ENCODE measurements around the gene GPR157. TPM values are rescaled to one million over a fixed set of nuclear protein-coding genes. Genes with fewer than 3 reads are reported as not detected.
A peak's percentile ranks its signal among the peaks of the same experiment; 100 is the strongest.
"Not testable (repeated sequence)": the region's sequence is repeated elsewhere in the genome, so short reads cannot be mapped to it uniquely, and the experiment has no call there.

Gene GPR157
- total RNA-seq, 6 donors from 2014 or later, result 12.0 to 26.5 (median 16.7) TPM

GRCh38 chr1:9097947-9098705 is 30.8 kb downstream of the GPR157 start:
- TF ChIP-seq EP300 (IDR thresholded peaks at IDR 0.05) (no peak), POLR2AphosphoS5 (IDR thresholded peaks at IDR 0.05) (no peak), CTCF (IDR thresholded peaks at IDR 0.05) (no peak), POLR2A (IDR thresholded peaks at IDR 0.05) (no peak)
- ATAC-seq (ENCODE audit: low FRiP score in 2 of 2) (no peak), DNase-seq (no peak)
- H3K36me3 ChIP-seq, result peaks cover 0 to 16% (median 5%) of the 10 kb centered on the region in 4 donors
- H3K27ac ChIP-seq, result no peak overlapping the region
- no peaks in the 10 kb centered on the region for H3K27me3 ChIP-seq
- WGBS, 2 donors, result 78 to 85% methylated on average over 11 to 13 of the region's 13 CpGs
- no peak overlapping the region for H3K4me3 ChIP-seq
- H3K4me1 ChIP-seq, result no peaks in the 10 kb centered on the region
- no peaks in the 10 kb centered on the region for H3K9me3 ChIP-seq

DNA sequence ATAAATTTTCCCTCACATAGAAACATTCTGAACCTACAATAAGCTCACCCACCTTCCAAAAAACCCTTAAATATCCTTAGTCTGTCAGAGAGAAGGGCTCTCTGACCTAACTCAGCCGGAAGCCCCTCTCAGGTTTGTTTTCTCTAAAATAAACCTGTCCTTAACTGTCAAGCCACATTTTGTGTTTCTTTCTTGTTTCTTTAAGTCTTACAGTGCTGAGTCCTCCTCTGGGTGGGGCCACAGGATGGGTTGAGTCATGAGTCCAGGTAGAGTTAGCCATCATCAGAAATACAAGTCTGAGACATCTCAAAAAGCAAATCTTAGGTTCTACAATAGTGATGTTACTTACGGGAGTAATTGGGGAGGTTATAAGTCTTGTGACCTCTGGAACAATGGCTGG is 33.1 kb downstream of the GPR157 start:
- no peak overlapping the region for H3K27ac ChIP-seq
- 91 to 98% methylated on average over 2 of the region's 2 CpGs for WGBS, 2 donors

DNA sequence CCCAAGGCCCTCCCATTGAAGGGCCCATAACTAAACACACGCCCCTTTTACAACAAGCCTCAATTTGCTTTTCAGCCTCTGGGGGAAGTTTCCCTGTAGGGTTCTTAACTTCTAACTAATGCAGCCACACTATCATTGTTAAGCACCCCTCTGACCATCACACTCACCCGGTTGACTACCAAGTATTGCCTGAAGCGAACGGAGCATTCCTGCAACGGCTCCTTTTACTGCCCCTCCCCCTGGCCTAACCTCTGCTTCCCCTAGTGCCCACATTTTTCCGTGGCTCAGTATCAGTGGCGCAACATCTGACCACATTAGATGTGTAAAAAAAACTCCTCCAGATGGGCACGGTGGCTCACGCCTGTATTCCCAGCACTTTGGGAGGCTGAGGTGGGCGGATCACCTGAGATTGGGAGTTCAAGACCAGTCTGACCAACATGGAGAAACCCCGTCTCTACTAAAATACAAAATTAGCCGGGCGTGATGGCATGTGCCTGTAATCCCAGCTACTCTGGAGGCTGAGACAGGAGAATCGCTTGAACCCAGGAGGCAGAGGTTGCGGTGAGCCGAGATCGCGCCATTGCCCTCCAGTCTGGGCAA is 34.8 kb downstream of the GPR157 start:
- H3K36me3 ChIP-seq, H3K27ac ChIP-seq, H3K27me3 ChIP-seq, H3K9me3 ChIP-seq, H3K4me1 ChIP-seq, H3K4me3 ChIP-seq, DNase-seq: not testable (repeated sequence)
- peak in 1 of 2 donors; percentile 10 for ATAC-seq (ENCODE audit: low FRiP score in 2 of 2)
- WGBS, 2 donors, result 64 to 81% methylated on average over 18 of the region's 18 CpGs

More for the DNA sequence above, 33.1 kb downstream of the GPR157 start:
- Histone ChIP-seq H3K4me3 (no peak overlapping the region), H3K9me3 (no peaks in the 10 kb centered on the region), H3K27me3 (no peaks in the 10 kb centered on the region), H3K36me3 (no peaks in the 10 kb centered on the region), H3K4me1 (no peaks in the 10 kb centered on the region)
- DNase-seq (no peak), ATAC-seq (ENCODE audit: low FRiP score in 2 of 2) (no peak)
- TF ChIP-seq POLR2AphosphoS5 (IDR thresholded peaks at IDR 0.05) (no peak), CTCF (IDR thresholded peaks at IDR 0.05) (no peak), EP300 (IDR thresholded peaks at IDR 0.05) (no peak), POLR2A (IDR thresholded peaks at IDR 0.05) (no peak)

GRCh38 chr1:9093581-9093980 is 35.3 kb downstream of the GPR157 start:
- DNase-seq (no peak), ATAC-seq (ENCODE audit: low FRiP score in 2 of 2) (no peak)
- WGBS, 2 donors, result 49 to 54% methylated on average over 6 of the region's 6 CpGs
- TF ChIP-seq EP300 (IDR thresholded peaks at IDR 0.05) (no peak), CTCF (IDR thresholded peaks at IDR 0.05) (no peak), POLR2A (IDR thresholded peaks at IDR 0.05) (no peak), POLR2AphosphoS5 (IDR thresholded peaks at IDR 0.05) (no peak)
- no peaks in the 10 kb centered on the region for H3K36me3 ChIP-seq
- no peaks in the 10 kb centered on the region for H3K4me1 ChIP-seq
- no peak overlapping the region for H3K4me3 ChIP-seq
- H3K27ac ChIP-seq, result no peak overlapping the region
- H3K27me3 ChIP-seq, result no peaks in the 10 kb centered on the region
- H3K9me3 ChIP-seq, result no peaks in the 10 kb centered on the region

DNA sequence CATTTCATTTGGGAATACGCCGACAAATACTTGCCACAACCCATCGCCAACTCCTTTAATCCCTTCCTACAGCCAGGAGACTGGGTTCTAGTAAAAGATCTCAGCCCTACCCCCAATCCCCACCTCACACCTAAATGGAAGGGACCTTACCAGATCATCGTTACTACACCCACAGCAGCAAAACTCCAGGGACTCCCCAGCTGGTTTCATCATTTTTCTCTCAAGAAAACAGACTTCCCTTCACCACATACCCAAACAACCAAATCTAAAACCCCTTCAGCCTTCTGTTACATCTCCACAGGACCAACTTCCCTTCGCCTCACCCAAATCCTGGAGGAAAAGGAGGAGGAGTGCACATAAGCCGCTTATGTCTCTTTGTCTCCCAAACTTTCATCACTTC is 35.8 kb downstream of the GPR157 start:
- ATAC-seq (ENCODE audit: low FRiP score in 2 of 2) (no peak), DNase-seq (no peak)
- Histone ChIP-seq H3K27me3 (no peaks in the 10 kb centered on the region), H3K4me3 (no peak overlapping the region), H3K4me1 (peaks cover 0 to 2% (median under 1%) of the 10 kb centered on the region in 4 donors), H3K36me3 (no peaks in the 10 kb centered on the region), H3K27ac (no peak overlapping the region), H3K9me3 (no peaks in the 10 kb centered on the region)
- TF ChIP-seq POLR2AphosphoS5 (IDR thresholded peaks at IDR 0.05), result no peak
- TF ChIP-seq EP300 (IDR thresholded peaks at IDR 0.05), result no peak
- no peak for TF ChIP-seq CTCF (IDR thresholded peaks at IDR 0.05)
- no peak for TF ChIP-seq POLR2A (IDR thresholded peaks at IDR 0.05)
- 71 to 85% methylated on average over 6 of the region's 6 CpGs for WGBS, 2 donors

Data from upper lobe of left lung (tissue), 6 donors.